Measurements from ENCODE around the gene COL13A1. TPM values are rescaled to one million over a fixed set of nuclear protein-coding genes. Genes with fewer than 3 reads are reported as not detected.

COL13A1 gene
- total RNA-seq, 1 experiment from 2014 or later = 5.9 TPM

DNA sequence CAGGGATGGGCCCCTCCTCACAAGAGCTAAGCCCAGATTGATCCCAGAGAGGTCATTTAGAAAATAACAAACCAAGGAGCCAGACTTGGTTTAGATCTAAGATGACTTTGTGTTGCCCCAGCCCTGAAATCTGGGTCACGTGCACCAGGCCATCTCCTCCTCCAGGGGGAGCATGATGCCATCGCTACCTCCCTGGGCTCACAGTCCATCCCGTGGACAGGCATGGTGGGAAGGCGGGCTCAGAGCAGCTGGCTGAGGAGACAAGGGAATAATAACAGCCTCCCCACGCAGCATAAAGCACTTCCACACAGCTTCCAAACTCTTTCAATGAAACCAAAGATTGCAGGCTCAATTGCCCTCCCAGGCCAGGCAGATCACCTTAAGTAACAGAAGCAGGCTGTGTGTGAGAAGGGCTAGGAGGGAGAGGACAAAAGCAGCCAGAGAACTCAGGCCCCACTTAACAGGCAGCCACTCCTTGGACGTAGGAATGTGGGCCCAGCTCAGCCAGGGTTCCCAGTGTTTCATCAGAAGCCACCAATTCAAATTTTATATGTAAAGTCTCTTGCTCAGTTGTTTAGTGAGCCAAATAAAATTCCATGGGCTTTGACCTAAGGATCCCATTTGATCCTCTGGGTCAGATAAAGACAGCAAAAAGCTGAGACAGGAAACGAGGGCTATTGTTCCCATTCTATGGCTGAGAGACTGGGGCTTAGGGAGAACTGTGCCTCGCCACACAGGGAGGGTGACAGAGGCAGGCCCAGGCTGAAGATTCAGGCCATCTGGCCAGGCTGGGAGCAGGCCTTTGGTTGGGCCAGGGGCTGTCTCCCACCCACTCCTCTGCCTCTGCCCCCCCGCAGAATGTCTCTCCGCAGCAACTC lies 100.2 kb downstream of the COL13A1 start:
- TF ChIP-seq, protein P1, sequence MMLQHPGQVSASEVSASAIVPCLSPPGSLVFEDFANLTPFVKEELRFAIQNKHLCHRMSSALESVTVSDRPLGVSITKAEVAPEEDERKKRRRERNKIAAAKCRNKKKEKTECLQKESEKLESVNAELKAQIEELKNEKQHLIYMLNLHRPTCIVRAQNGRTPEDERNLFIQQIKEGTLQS (IDR thresholded peaks at IDR 0.05) = no peak
- peak; percentile 42 for TF ChIP-seq RAD21 (IDR thresholded peaks at IDR 0.05; ENCODE audit: low read depth)
- TF ChIP-seq, protein P2, sequence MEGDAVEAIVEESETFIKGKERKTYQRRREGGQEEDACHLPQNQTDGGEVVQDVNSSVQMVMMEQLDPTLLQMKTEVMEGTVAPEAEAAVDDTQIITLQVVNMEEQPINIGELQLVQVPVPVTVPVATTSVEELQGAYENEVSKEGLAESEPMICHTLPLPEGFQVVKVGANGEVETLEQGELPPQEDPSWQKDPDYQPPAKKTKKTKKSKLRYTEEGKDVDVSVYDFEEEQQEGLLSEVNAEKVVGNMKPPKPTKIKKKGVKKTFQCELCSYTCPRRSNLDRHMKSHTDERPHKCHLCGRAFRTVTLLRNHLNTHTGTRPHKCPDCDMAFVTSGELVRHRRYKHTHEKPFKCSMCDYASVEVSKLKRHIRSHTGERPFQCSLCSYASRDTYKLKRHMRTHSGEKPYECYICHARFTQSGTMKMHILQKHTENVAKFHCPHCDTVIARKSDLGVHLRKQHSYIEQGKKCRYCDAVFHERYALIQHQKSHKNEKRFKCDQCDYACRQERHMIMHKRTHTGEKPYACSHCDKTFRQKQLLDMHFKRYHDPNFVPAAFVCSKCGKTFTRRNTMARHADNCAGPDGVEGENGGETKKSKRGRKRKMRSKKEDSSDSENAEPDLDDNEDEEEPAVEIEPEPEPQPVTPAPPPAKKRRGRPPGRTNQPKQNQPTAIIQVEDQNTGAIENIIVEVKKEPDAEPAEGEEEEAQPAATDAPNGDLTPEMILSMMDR (IDR thresholded peaks at IDR 0.05 in 2 of 3, conservative IDR thresholded peaks at IDR 0.05 in 1 of 3; ENCODE audit: borderline replicate concordance in 1 of 3, insufficient read depth in 1 of 3, low read depth in 2 of 3, low read length in 2 of 3) = peak; percentile 38 to 78 (median 75); a peak in 5 of 6 replicates
- DNase-seq (ENCODE audit: low read depth, low spot score) (peak; percentile 28), ATAC-seq (peak; percentile 98)
- ChIA-PET POLR2A (no interaction called here), RAD21 (ENCODE audit: low non-redundant PET in 1 of 2, low total read pairs in 2 of 2, uncharacterized antibody in 2 of 2, unreplicated experiment in 2 of 2) (interaction anchor here in 1 of 2 experiments (1.0 kb wide), 1 partner anchor 12 kb away, joined by 3 read pairs; no protein-coding TSS in a partner anchor), CTCF (interaction anchor here (0.6 to 1.8 kb wide), 5 partner anchors 10 to 486 kb away, joined by 3 to 11 read pairs (median 3); no protein-coding TSS in a partner anchor)
- Histone ChIP-seq H3K9me3 (ENCODE audit: control insufficient read depth in 1 of 2, insufficient read depth in 1 of 2, low read depth in 1 of 2, low read length in 2 of 2) (no peaks in the 10 kb centered on the region), H3K27ac (ENCODE audit: low read depth, low read length) (no peak overlapping the region), H3K9ac (ENCODE audit: low read length) (no peak overlapping the region), H3K79me2 (ENCODE audit: insufficient read depth, low read length) (no peaks in the 10 kb centered on the region), H4K20me1 (ENCODE audit: insufficient read depth) (no peaks in the 10 kb centered on the region), H3K4me3 (replicated peaks in 1 of 2; ENCODE audit: low read depth in 1 of 2, low read length in 2 of 2) (no peak overlapping the region), H3K9me2 (ENCODE audit: insufficient read depth) (no peaks in the 10 kb centered on the region), H3K4me2 (ENCODE audit: low read length) (peak overlapping the region; percentile 22), H3K27me3 (ENCODE audit: insufficient read depth, low read length) (no peaks in the 10 kb centered on the region), H3K4me1 (ENCODE audit: control insufficient read depth in 1 of 2, insufficient read depth in 2 of 2, low read length in 2 of 2) (peaks cover 0 to 9% of the 10 kb centered on the region in 2 experiments; a peak in 3 of 4 replicates), H2AFZ (ENCODE audit: low read depth, low read length, poor library complexity, severe bottlenecking) (peak overlapping the region; percentile 70), H3K36me3 (ENCODE audit: control insufficient read depth in 1 of 2, insufficient read depth in 2 of 2, low read length in 2 of 2) (no peaks in the 10 kb centered on the region)
- intact Hi-C loops (cut with micrococcal nuclease) = no loop called here
- no TSS peak for BruUV-seq (replicated peaks)
